Neuronal stem cell (in vitro differentiated cells): ENCODE data around the gene HEYL.

Experiments used
- DNase-seq: peaks from one replicate; pipeline ENCODE4 v3.0.0-alpha.2; 2013; ENCODE audit warnings: low spot score
- H2AFZ ChIP-seq: one replicate; pipeline ENCODE4 v1.6.1; 2013; ENCODE audit warnings: mild to moderate bottlenecking, low read length, inconsistent platforms
- H2AK5ac ChIP-seq: 2 replicates; pipeline ENCODE4 v1.6.1; 2013; ENCODE audit warnings: low read depth, mild to moderate bottlenecking, inconsistent platforms, low read length, moderate library complexity, mixed read lengths
- H2BK120ac ChIP-seq: 2 replicates; pipeline ENCODE4 v1.6.1; 2013; ENCODE audit warnings: low read depth, mild to moderate bottlenecking, inconsistent platforms, low read length, moderate library complexity, mixed read lengths
- H2BK12ac ChIP-seq: one replicate; pipeline ENCODE4 v1.6.1; 2013; ENCODE audit warnings: low read length, inconsistent platforms
- H2BK15ac ChIP-seq: 2 replicates; pipeline ENCODE4 v1.6.1; 2013; ENCODE audit warnings: mild to moderate bottlenecking, low read length, inconsistent platforms, mixed read lengths
- H2BK5ac ChIP-seq: one replicate; pipeline ENCODE4 v1.6.1; 2013; ENCODE audit warnings: inconsistent platforms, mild to moderate bottlenecking, low read length, moderate library complexity
- H3K14ac ChIP-seq: one replicate; pipeline ENCODE4 v1.6.1; 2013; ENCODE audit warnings: low read length, inconsistent platforms
- H3K18ac ChIP-seq: 2 replicates; pipeline ENCODE4 v1.6.1; 2013; ENCODE audit warnings: low read length, inconsistent platforms
- H3K23ac ChIP-seq: 2 replicates; pipeline ENCODE4 v1.6.1; 2013; ENCODE audit warnings: low read depth, mild to moderate bottlenecking, mixed read lengths, low read length, inconsistent platforms; ENCODE audit not compliant: poor library complexity
- H3K27ac ChIP-seq: replicated peaks from 3 replicates; pipeline ENCODE4 v1.5.1; 2013; ENCODE audit warnings: low read length, inconsistent platforms
- H3K27me3 ChIP-seq, 3 experiments: 2 replicates each; pipeline ENCODE4 v1.6.1; 2013; ENCODE audit warnings: low read length in 3 of 3, mild to moderate bottlenecking in 2 of 3, inconsistent platforms in 1 of 3, low read depth in 1 of 3, mixed read lengths in 1 of 3, moderate library complexity in 1 of 3; ENCODE audit not compliant: control insufficient read depth in 3 of 3, insufficient read depth in 3 of 3
- H3K36me3 ChIP-seq, 2 donors: replicated peaks in 1 of 2; 2 replicates each; pipeline ENCODE4 v1.6.1; 2013; ENCODE audit warnings: low read length in 2 of 2; ENCODE audit not compliant: control insufficient read depth in 2 of 2, insufficient read depth in 2 of 2
- H3K4ac ChIP-seq: 2 replicates; pipeline ENCODE4 v1.6.1; 2013; ENCODE audit warnings: inconsistent platforms, mild to moderate bottlenecking, low read length, moderate library complexity
- H3K4me1 ChIP-seq, 2 donors: 1 replicate in 1 of 2; 2 replicates in 1 of 2; pipeline ENCODE4 v1.6.1; 2013; ENCODE audit warnings: low read length in 2 of 2, low read depth in 1 of 2; ENCODE audit not compliant: control insufficient read depth in 2 of 2, insufficient read depth in 1 of 2
- H3K4me2 ChIP-seq: one replicate; pipeline ENCODE4 v1.6.1; 2013; ENCODE audit warnings: mild to moderate bottlenecking, low read length, inconsistent platforms; ENCODE audit not compliant: insufficient read depth, poor library complexity, severe bottlenecking
- H3K4me3 ChIP-seq, 2 donors: 2 replicates each; pipeline ENCODE4 v1.5.1; 2013; ENCODE audit warnings: low read length in 2 of 2, mild to moderate bottlenecking in 2 of 2, inconsistent platforms in 1 of 2, moderate library complexity in 1 of 2
- H3K79me1 ChIP-seq: one replicate; pipeline ENCODE4 v1.6.1; 2013; ENCODE audit warnings: low read depth, mild to moderate bottlenecking, inconsistent platforms, low read length, moderate library complexity
- H3K9ac ChIP-seq: one replicate; pipeline ENCODE4 v1.6.1; 2013; ENCODE audit warnings: mild to moderate bottlenecking, low read depth, low read length, inconsistent platforms; ENCODE audit not compliant: poor library complexity
- H3K9me3 ChIP-seq, 2 donors: replicated peaks in 1 of 2; 2 replicates each; pipeline versions ENCODE3 to v1.6.1; 2013; ENCODE audit warnings: low read length in 2 of 2, mild to moderate bottlenecking in 2 of 2, inconsistent platforms in 1 of 2, low read depth in 1 of 2, mixed read lengths in 1 of 2, moderate library complexity in 1 of 2; ENCODE audit not compliant: control insufficient read depth in 2 of 2, insufficient read depth in 1 of 2
- H4K8ac ChIP-seq: one replicate; pipeline ENCODE4 v1.6.1; 2013; ENCODE audit warnings: low read depth, mild to moderate bottlenecking, inconsistent platforms, low read length, moderate library complexity
- H4K91ac ChIP-seq: one replicate; pipeline ENCODE4 v1.6.1; 2013; ENCODE audit warnings: low read length, low read depth, mild to moderate bottlenecking, inconsistent platforms; ENCODE audit not compliant: poor library complexity
- WGBS, 2 donors: extraction: QIAGEN DNeasy Blood & Tissue Kit; methylation state at CpG; one replicate each; pipeline ENCODE4 v1.1.7; 2013; ENCODE audit warnings: missing lambda C conversion rate in 2 of 2, mixed read lengths in 1 of 2; ENCODE audit not compliant: insufficient read length in 2 of 2, insufficient replicate concordance in 1 of 2; ENCODE audit errors: extremely low coverage in 2 of 2; 5-methylcytosine and 5-hydroxymethylcytosine counted together

HEYL gene

DNA sequence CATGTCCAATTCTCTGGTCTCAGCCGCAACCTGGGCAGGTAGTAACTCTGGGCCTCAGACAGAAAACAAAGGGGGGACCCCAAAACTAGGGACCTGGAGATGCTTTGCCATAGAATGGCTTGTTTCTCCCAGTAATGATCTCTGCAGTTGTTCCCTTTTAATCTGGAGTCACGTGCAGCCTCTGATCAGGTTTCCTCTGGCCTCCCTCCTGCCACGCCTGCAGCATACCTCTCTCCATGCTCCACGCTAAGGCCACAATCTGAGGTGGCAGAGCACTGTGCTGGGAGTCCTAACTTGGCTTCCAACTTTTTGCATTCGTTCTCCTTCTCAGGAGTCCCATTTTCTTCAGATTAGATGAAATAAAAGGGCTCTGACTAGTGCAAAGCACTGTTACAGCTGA is 64.8 kb downstream of the HEYL start:
- WGBS, 2 donors = no CpG with 5 or more reads among the region's 5 CpGs
- no peaks in the 10 kb centered on the region for H3K27me3 ChIP-seq
- H3K4me2 ChIP-seq = peak overlapping the region; percentile 98
- H3K79me1 ChIP-seq = peaks cover 6% of the 10 kb centered on the region
- H3K18ac ChIP-seq = no peak overlapping the region
- H2BK15ac ChIP-seq = no peak overlapping the region
- H2AK5ac ChIP-seq = no peak overlapping the region
- H4K8ac ChIP-seq = no peak overlapping the region
- no peak for DNase-seq
- no peak overlapping the region for H3K4ac ChIP-seq
- no peak overlapping the region for H3K14ac ChIP-seq
- H3K9ac ChIP-seq = no peak overlapping the region
- H3K9me3 ChIP-seq = peaks cover 0 to 2% of the 10 kb centered on the region in 2 donors
- H3K36me3 ChIP-seq = peaks cover 29 to 61% of the 10 kb centered on the region in 2 donors
- H3K4me1 ChIP-seq = peaks cover 12 to 14% of the 10 kb centered on the region in 2 donors
- H2AFZ ChIP-seq = no peak overlapping the region
- H4K91ac ChIP-seq = no peak overlapping the region
- no peak overlapping the region for H2BK12ac ChIP-seq
- H2BK120ac ChIP-seq = no peak overlapping the region
- no peak overlapping the region for H3K27ac ChIP-seq
- H3K23ac ChIP-seq = no peak overlapping the region
- H2BK5ac ChIP-seq = no peak overlapping the region
- H3K4me3 ChIP-seq = peak overlapping the region; percentile 90 to 93
